ENCODE measurements around the gene TP53BP2.
"Not testable (repeated sequence)": the region's sequence is repeated elsewhere in the genome, so short reads cannot be mapped to it uniquely, and the experiment has no call there.

Gene TP53BP2

GRCh38 chr1:223849352-223850254, 3.9 kb upstream of the TP53BP2 start:
- DNase-seq = no peak

GRCh38 chr1:223848536-223848935, 2.8 kb upstream of the TP53BP2 start:
- DNase-seq = no peak

- no peak for DNase-seq
Observed at GRCh38 chr1:223847781-223848345, 2.1 kb upstream of the TP53BP2 start.

GRCh38 chr1:223845037-223845809, 524 bp downstream of the TP53BP2 start:
- no peak for DNase-seq

- DNase-seq = peak; percentile 82
Observed at GRCh38 chr1:223844787-223845036, 1.0 kb downstream of the TP53BP2 start.

GRCh38 chr1:223843934-223844786, 1.6 kb downstream of the TP53BP2 start:
- DNase-seq = no peak

- DNase-seq = no peak
Observed at GRCh38 chr1:223842784-223843183, 3.0 kb downstream of the TP53BP2 start.

GRCh38 chr1:223841977-223842623, 3.6 kb downstream of the TP53BP2 start:
- DNase-seq = not testable (repeated sequence)

- no peak for DNase-seq
Observed at GRCh38 chr1:223840254-223840653, 5.5 kb downstream of the TP53BP2 start.

- DNase-seq = no peak
Observed at GRCh38 chr1:223838125-223838854, 7.5 kb downstream of the TP53BP2 start.

GRCh38 chr1:223837687-223838086, 8.1 kb downstream of the TP53BP2 start:
- no peak for DNase-seq

- no peak for DNase-seq
Observed at GRCh38 chr1:223837206-223837605, 8.5 kb downstream of the TP53BP2 start.

- no peak for DNase-seq
Observed at GRCh38 chr1:223836586-223836985, 9.2 kb downstream of the TP53BP2 start.

- no peak for DNase-seq
Observed at GRCh38 chr1:223835754-223836153, 10.0 kb downstream of the TP53BP2 start.

- no peak for DNase-seq
Observed at GRCh38 chr1:223834660-223835263, 11.0 kb downstream of the TP53BP2 start.

- no peak for DNase-seq
Observed at GRCh38 chr1:223833948-223834347, 11.8 kb downstream of the TP53BP2 start.

- DNase-seq = no peak
Observed at GRCh38 chr1:223832637-223832943, 13.2 kb downstream of the TP53BP2 start.

- DNase-seq = no peak
Observed at GRCh38 chr1:223831755-223832636, 13.8 kb downstream of the TP53BP2 start.

GRCh38 chr1:223829678-223830077, 16.1 kb downstream of the TP53BP2 start:
- no peak for DNase-seq

- DNase-seq = no peak
Observed at GRCh38 chr1:223828162-223828848, 17.4 kb downstream of the TP53BP2 start.

Measured in activated CD8-positive, alpha-beta memory T cell treated with anti-CD3 and anti-CD28 coated beads for 24 hours (primary cell).